ENCODE data around the gene OR4D11.

GRCh38 chr11:59510941-59511589 is 7.7 kb downstream of the OR4D11 start, which contains the start of gene OR4D9:
- TF ChIP-seq EZH2 (IDR thresholded peaks at IDR 0.05) (no peak), POLR2AphosphoS5 (IDR thresholded peaks at IDR 0.05; ENCODE audit: borderline replicate concordance, low read depth, low read length) (no peak)

Measured in SK-N-MC (cell line).